HepG2 (cell line): ENCODE measurements around the gene DCAF7. TPM values are rescaled to one million over a fixed set of nuclear protein-coding genes. Genes with fewer than 3 reads are reported as not detected.
A peak's percentile ranks its signal among the peaks of the same experiment; 100 is the strongest.

Experiments used
- ATF1 ChIP-seq: IDR thresholded peaks from 2 replicates; pipeline ENCODE4 v1.6.1; 2016; ENCODE audit warnings: mild to moderate bottlenecking, control low read depth
- PAWR ChIP-seq: sonication (generic); formaldehyde crosslinking; IDR thresholded peaks from 2 replicates; pipeline ENCODE4 v1.4.0; 2020; ENCODE audit warnings: missing genetic modification reagents, mild to moderate bottlenecking, borderline replicate concordance
- ZNF124 ChIP-seq: sonication (generic); formaldehyde crosslinking; IDR thresholded peaks from 2 replicates; pipeline ENCODE4 v1.4.0; 2020; ENCODE audit warnings: missing genetic modification reagents
- ZNF563 ChIP-seq: sonication (generic); formaldehyde crosslinking; IDR thresholded peaks from 2 replicates; pipeline ENCODE4 v1.8.0; 2022; ENCODE audit warnings: mild to moderate bottlenecking, moderate library complexity, missing genetic modification reagents
- ZNF75D ChIP-seq: sonication (generic); formaldehyde crosslinking; IDR thresholded peaks from 2 replicates; pipeline ENCODE4 v1.8.1; 2023; ENCODE audit warnings: missing genetic modification reagents, mild to moderate bottlenecking, borderline replicate concordance
- ZNF775 ChIP-seq: sonication (generic); formaldehyde crosslinking; IDR thresholded peaks from 2 replicates; pipeline ENCODE4 v1.4.0; 2020; ENCODE audit warnings: missing genetic modification reagents, mild to moderate bottlenecking, moderate library complexity, borderline replicate concordance
- polyA plus RNA-seq, 8 experiments: library from polyadenylated mRNA; depleted of rRNA in 3 of 8; stranded (reverse) in 7 of 8; unstranded in 1 of 8; fragments of >200 nt; fragmentation: Illumina TruSeq in 4 of 8; extraction: Trizol in 4 of 8; gene quantifications; 2 replicates each; pipeline versions ENCODE4 v1.2.1 to v1.2.3, GENCODE V29; 2011 to 2016; ENCODE audit warnings: low read depth in 4 of 8, missing spikeins in 1 of 8, mixed read lengths in 1 of 8; ENCODE audit not compliant: insufficient read depth in 1 of 8
- total RNA-seq, 5 experiments: library from RNA; depleted of rRNA; stranded (reverse); fragments of >200 nt; fragmentation: Illumina TruSeq; extraction: Trizol; gene quantifications; 2 replicates each; pipeline ENCODE4 v1.2.3, GENCODE V29; 2016; ENCODE audit warnings: low read depth in 1 of 5
- TF ChIP-seq, protein P1 (sequence below): sonication (generic); formaldehyde crosslinking; IDR thresholded peaks from 2 replicates; pipeline ENCODE4 v1.4.0; 2020; ENCODE audit warnings: missing genetic modification reagents, borderline replicate concordance
- TF ChIP-seq, protein P2 (sequence below): sonication (generic); formaldehyde crosslinking; IDR thresholded peaks from 2 replicates; pipeline ENCODE4 v1.5.1; 2020; ENCODE audit warnings: missing genetic modification reagents, mild to moderate bottlenecking, borderline replicate concordance
- TF ChIP-seq, protein P3 (sequence below): IDR thresholded peaks from 2 replicates; pipeline ENCODE4 v1.4.0; 2020; ENCODE audit warnings: mild to moderate bottlenecking, missing genetic modification reagents
- TF ChIP-seq, protein P4 (sequence below): IDR thresholded peaks from 2 replicates; pipeline ENCODE4 v1.6.1; 2012; ENCODE audit warnings: low read length, improper control_type of control experiment
- TF ChIP-seq, protein P5 (sequence below): sonication (generic); formaldehyde crosslinking; IDR thresholded peaks from 2 replicates; pipeline ENCODE4 v1.5.0; 2020; ENCODE audit warnings: missing genetic modification reagents
- TF ChIP-seq, protein P6 (sequence below): sonication (generic); formaldehyde crosslinking; conservative IDR thresholded peaks from 2 replicates; pipeline ENCODE4 v1.8.0; 2022; ENCODE audit warnings: missing genetic modification reagents

The DCAF7 gene
- total and polyA plus RNA-seq, 2 of the 13 experiments (the other 11 are each of a cell fraction or from before 2014, with no cell fraction given): 55.2 to 73.4 TPM

DNA sequence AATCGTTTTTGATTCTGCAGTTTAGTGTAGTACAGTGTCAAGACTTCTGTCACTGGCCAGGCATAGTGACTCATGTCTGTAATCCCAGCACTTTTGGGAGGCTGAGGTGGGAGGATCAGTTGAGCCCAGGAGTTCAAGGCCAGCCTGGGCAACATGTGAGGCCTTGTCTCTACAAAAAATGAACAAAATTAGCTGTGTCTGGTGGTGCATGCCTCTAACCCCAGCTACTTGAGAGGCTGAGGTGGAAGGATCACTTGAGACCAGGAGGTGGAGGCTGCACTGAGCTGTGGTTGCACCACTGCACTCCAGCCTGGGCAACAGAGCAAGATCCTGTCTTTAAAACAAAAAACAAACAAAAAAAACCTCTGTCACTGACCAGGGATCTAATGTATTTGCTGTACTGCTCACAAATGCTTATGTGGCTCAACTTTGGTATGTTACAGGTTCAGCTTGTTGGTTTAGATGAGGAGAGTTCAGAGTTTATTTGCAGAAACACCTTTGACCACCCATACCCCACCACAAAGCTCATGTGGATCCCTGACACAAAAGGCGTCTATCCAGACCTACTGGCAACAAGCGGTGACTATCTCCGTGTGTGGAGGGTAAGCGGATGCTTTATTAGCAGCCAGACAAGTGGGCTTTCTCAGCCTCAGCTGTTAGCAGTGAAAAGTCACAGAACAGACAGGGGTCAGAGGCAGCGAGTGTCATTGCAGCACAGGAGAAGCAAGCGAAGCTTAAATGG, 27.9 kb downstream of the DCAF7 start (continued):
- TF ChIP-seq, protein P1, sequence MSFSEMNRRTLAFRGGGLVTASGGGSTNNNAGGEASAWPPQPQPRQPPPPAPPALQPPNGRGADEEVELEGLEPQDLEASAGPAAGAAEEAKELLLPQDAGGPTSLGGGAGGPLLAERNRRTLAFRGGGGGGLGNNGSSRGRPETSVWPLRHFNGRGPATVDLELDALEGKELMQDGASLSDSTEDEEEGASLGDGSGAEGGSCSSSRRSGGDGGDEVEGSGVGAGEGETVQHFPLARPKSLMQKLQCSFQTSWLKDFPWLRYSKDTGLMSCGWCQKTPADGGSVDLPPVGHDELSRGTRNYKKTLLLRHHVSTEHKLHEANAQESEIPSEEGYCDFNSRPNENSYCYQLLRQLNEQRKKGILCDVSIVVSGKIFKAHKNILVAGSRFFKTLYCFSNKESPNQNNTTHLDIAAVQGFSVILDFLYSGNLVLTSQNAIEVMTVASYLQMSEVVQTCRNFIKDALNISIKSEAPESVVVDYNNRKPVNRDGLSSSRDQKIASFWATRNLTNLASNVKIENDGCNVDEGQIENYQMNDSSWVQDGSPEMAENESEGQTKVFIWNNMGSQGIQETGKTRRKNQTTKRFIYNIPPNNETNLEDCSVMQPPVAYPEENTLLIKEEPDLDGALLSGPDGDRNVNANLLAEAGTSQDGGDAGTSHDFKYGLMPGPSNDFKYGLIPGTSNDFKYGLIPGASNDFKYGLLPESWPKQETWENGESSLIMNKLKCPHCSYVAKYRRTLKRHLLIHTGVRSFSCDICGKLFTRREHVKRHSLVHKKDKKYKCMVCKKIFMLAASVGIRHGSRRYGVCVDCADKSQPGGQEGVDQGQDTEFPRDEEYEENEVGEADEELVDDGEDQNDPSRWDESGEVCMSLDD (CRISPR knock-in tag): no peak
- TF ChIP-seq, protein P2, sequence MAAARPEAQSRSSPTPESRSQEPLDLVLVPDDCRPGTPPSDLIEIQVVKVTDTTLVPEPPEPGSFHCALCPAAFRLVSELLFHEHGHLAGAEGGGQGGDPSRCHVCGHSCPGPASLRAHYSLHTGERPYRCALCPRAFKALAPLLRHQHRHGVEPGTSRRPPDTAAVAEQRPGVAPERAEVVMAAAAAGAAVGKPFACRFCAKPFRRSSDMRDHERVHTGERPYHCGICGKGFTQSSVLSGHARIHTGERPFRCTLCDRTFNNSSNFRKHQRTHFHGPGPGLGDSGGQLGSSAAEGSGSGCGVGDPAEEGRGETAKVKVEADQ (CRISPR knock-in tag): peak; percentile 74; the same call in 1 of the 2 replicates
- TF ChIP-seq PAWR (0 out of 2 replicates have a peak, but pooled peaks have one; percentile 80), ZNF124 (peak; percentile 93), ZNF775 (CRISPR knock-in tag) (no peak), ZNF563 (CRISPR knock-in tag) (no peak), ZNF75D (CRISPR knock-in tag) (no peak), ATF1 (CRISPR knock-in tag) (0 out of 2 replicates have a peak, but pooled peaks have one; percentile 57)
- TF ChIP-seq, protein P3, sequence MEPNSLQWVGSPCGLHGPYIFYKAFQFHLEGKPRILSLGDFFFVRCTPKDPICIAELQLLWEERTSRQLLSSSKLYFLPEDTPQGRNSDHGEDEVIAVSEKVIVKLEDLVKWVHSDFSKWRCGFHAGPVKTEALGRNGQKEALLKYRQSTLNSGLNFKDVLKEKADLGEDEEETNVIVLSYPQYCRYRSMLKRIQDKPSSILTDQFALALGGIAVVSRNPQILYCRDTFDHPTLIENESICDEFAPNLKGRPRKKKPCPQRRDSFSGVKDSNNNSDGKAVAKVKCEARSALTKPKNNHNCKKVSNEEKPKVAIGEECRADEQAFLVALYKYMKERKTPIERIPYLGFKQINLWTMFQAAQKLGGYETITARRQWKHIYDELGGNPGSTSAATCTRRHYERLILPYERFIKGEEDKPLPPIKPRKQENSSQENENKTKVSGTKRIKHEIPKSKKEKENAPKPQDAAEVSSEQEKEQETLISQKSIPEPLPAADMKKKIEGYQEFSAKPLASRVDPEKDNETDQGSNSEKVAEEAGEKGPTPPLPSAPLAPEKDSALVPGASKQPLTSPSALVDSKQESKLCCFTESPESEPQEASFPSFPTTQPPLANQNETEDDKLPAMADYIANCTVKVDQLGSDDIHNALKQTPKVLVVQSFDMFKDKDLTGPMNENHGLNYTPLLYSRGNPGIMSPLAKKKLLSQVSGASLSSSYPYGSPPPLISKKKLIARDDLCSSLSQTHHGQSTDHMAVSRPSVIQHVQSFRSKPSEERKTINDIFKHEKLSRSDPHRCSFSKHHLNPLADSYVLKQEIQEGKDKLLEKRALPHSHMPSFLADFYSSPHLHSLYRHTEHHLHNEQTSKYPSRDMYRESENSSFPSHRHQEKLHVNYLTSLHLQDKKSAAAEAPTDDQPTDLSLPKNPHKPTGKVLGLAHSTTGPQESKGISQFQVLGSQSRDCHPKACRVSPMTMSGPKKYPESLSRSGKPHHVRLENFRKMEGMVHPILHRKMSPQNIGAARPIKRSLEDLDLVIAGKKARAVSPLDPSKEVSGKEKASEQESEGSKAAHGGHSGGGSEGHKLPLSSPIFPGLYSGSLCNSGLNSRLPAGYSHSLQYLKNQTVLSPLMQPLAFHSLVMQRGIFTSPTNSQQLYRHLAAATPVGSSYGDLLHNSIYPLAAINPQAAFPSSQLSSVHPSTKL (CRISPR knock-in tag): peak; percentile 87
- TF ChIP-seq, protein P4, sequence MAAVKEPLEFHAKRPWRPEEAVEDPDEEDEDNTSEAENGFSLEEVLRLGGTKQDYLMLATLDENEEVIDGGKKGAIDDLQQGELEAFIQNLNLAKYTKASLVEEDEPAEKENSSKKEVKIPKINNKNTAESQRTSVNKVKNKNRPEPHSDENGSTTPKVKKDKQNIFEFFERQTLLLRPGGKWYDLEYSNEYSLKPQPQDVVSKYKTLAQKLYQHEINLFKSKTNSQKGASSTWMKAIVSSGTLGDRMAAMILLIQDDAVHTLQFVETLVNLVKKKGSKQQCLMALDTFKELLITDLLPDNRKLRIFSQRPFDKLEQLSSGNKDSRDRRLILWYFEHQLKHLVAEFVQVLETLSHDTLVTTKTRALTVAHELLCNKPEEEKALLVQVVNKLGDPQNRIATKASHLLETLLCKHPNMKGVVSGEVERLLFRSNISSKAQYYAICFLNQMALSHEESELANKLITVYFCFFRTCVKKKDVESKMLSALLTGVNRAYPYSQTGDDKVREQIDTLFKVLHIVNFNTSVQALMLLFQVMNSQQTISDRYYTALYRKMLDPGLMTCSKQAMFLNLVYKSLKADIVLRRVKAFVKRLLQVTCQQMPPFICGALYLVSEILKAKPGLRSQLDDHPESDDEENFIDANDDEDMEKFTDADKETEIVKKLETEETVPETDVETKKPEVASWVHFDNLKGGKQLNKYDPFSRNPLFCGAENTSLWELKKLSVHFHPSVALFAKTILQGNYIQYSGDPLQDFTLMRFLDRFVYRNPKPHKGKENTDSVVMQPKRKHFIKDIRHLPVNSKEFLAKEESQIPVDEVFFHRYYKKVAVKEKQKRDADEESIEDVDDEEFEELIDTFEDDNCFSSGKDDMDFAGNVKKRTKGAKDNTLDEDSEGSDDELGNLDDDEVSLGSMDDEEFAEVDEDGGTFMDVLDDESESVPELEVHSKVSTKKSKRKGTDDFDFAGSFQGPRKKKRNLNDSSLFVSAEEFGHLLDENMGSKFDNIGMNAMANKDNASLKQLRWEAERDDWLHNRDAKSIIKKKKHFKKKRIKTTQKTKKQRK: no peak
- TF ChIP-seq, protein P5, sequence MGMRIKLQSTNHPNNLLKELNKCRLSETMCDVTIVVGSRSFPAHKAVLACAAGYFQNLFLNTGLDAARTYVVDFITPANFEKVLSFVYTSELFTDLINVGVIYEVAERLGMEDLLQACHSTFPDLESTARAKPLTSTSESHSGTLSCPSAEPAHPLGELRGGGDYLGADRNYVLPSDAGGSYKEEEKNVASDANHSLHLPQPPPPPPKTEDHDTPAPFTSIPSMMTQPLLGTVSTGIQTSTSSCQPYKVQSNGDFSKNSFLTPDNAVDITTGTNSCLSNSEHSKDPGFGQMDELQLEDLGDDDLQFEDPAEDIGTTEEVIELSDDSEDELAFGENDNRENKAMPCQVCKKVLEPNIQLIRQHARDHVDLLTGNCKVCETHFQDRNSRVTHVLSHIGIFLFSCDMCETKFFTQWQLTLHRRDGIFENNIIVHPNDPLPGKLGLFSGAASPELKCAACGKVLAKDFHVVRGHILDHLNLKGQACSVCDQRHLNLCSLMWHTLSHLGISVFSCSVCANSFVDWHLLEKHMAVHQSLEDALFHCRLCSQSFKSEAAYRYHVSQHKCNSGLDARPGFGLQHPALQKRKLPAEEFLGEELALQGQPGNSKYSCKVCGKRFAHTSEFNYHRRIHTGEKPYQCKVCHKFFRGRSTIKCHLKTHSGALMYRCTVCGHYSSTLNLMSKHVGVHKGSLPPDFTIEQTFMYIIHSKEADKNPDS (CRISPR knock-in tag): 0 out of 2 replicates have a peak, but pooled peaks have one; percentile 87
- TF ChIP-seq, protein P6, sequence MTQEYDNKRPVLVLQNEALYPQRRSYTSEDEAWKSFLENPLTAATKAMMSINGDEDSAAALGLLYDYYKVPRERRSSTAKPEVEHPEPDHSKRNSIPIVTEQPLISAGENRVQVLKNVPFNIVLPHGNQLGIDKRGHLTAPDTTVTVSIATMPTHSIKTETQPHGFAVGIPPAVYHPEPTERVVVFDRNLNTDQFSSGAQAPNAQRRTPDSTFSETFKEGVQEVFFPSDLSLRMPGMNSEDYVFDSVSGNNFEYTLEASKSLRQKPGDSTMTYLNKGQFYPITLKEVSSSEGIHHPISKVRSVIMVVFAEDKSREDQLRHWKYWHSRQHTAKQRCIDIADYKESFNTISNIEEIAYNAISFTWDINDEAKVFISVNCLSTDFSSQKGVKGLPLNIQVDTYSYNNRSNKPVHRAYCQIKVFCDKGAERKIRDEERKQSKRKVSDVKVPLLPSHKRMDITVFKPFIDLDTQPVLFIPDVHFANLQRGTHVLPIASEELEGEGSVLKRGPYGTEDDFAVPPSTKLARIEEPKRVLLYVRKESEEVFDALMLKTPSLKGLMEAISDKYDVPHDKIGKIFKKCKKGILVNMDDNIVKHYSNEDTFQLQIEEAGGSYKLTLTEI (CRISPR knock-in tag): no peak
